NCI-H526 (cell line): ENCODE measurements around the gene SPRYD7.
"Not testable (repeated sequence)": the region's sequence is repeated elsewhere in the genome, so short reads cannot be mapped to it uniquely, and the experiment has no call there.

Source experiments
- DNase-seq, 2 experiments: peaks; one replicate each; lab custom pipeline; 2025; lab: John Stamatoyannopoulos, UW

The SPRYD7 gene

GRCh38 chr13:49936075-49936967 is at the start of gene SPRYD7:
Gene SPRYD7 (minus strand): TSS chr13:49936340. CDS start chr13:49936235, 105 bp downstream.
- DNase-seq = peak; percentile 97 to 99

GRCh38 chr13:49985129-49985528 is 49.0 kb upstream of the SPRYD7 start:
- DNase-seq = no peak

- no peak for DNase-seq
Observed at GRCh38 chr13:49980266-49980665, 44.1 kb upstream of the SPRYD7 start.

- DNase-seq = no peak
Observed at GRCh38 chr13:49977992-49978391, 41.9 kb upstream of the SPRYD7 start.

- peak; percentile 71 to 88 for DNase-seq
Observed at GRCh38 chr13:49976314-49977258, 40.4 kb upstream of the SPRYD7 start.

- no peak for DNase-seq
Observed at GRCh38 chr13:49975826-49976225, 39.7 kb upstream of the SPRYD7 start.

GRCh38 chr13:49972709-49973108 is 36.6 kb upstream of the SPRYD7 start:
- no peak for DNase-seq

GRCh38 chr13:49967456-49967855 is 31.3 kb upstream of the SPRYD7 start:
- DNase-seq = no peak

- DNase-seq = no peak
Observed at GRCh38 chr13:49958321-49958720, 22.2 kb upstream of the SPRYD7 start.

- DNase-seq = no peak
Observed at GRCh38 chr13:49956131-49956530, 20.0 kb upstream of the SPRYD7 start.

GRCh38 chr13:49954674-49955455 is 18.7 kb upstream of the SPRYD7 start:
- no peak for DNase-seq

GRCh38 chr13:49953560-49953959 is 17.4 kb upstream of the SPRYD7 start:
- no peak for DNase-seq

- no peak for DNase-seq
Observed at GRCh38 chr13:49951754-49952535, 15.8 kb upstream of the SPRYD7 start.

- DNase-seq = not testable (repeated sequence)
Observed at GRCh38 chr13:49948777-49949270, 12.7 kb upstream of the SPRYD7 start.

GRCh38 chr13:49939321-49939720 is 3.2 kb upstream of the SPRYD7 start:
- DNase-seq = no peak

- no peak for DNase-seq
Observed at GRCh38 chr13:49938921-49939320, 2.8 kb upstream of the SPRYD7 start.

- no peak for DNase-seq
Observed at GRCh38 chr13:49938314-49938713, 2.2 kb upstream of the SPRYD7 start.

- DNase-seq = peak in 1 of 2 experiments; percentile 72
Observed at GRCh38 chr13:49936968-49937273, 781 bp upstream of the SPRYD7 start.

GRCh38 chr13:49935171-49936074 is 717 bp downstream of the SPRYD7 start:
- DNase-seq = peak; percentile 47 to 78

- no peak for DNase-seq
Observed at GRCh38 chr13:49933511-49933910, 2.6 kb downstream of the SPRYD7 start.
